Neural progenitor cell (in vitro differentiated cells): ENCODE results near the gene SPOCK1. TPM values are rescaled to one million over a fixed set of nuclear protein-coding genes. Genes with fewer than 3 reads are reported as not detected.

Source experiments
- DNase-seq: peaks from one replicate; pipeline ENCODE4 v3.0.0-alpha.2; 2016; ENCODE audit warnings: low spot score
- H2AFZ ChIP-seq: fragments of 200-600 bp; sonication (generic); replicated peaks from 2 replicates; pipeline ENCODE4 v1.6.1; 2016; ENCODE audit warnings: antibody characterized with exemption
- H3F3A ChIP-seq: fragments of 200-600 bp; sonication (generic); 2 replicates; pipeline ENCODE4 v1.6.1; 2016; ENCODE audit warnings: antibody characterized with exemption, low read depth
- H3K27ac ChIP-seq: fragments of 200-600 bp; sonication (generic); 2 replicates; pipeline ENCODE4 v1.5.1; 2016; ENCODE audit warnings: mild to moderate bottlenecking
- H3K27me3 ChIP-seq: fragments of 200-600 bp; sonication (generic); 2 replicates; pipeline ENCODE4 v1.6.1; 2016; ENCODE audit warnings: mild to moderate bottlenecking, moderate library complexity
- H3K36me3 ChIP-seq: fragments of 200-600 bp; sonication (generic); 2 replicates; pipeline ENCODE4 v1.5.1; 2016
- H3K4me1 ChIP-seq: fragments of 200-600 bp; sonication (generic); 2 replicates; pipeline ENCODE4 v1.6.1; 2016; ENCODE audit warnings: mixed run types
- H3K4me2 ChIP-seq: fragments of 200-600 bp; sonication (generic); 2 replicates; pipeline ENCODE4 v1.6.1; 2016
- H3K4me3 ChIP-seq: fragments of 200-600 bp; sonication (generic); 2 replicates; pipeline ENCODE4 v1.5.1; 2016
- H3K79me2 ChIP-seq: fragments of 200-600 bp; sonication (generic); 2 replicates; pipeline ENCODE4 v1.6.1; 2016; ENCODE audit warnings: low read depth
- H3K9ac ChIP-seq: fragments of 200-600 bp; sonication (generic); 2 replicates; pipeline ENCODE4 v1.6.1; 2016
- H3K9me3 ChIP-seq: fragments of 200-600 bp; sonication (generic); 2 replicates; pipeline ENCODE4 v1.5.1; 2016; ENCODE audit warnings: low read depth
- H4K20me1 ChIP-seq: fragments of 200-600 bp; sonication (generic); 2 replicates; pipeline ENCODE4 v1.6.1; 2016; ENCODE audit warnings: low read depth
- H3K27ac Mint-ChIP-seq: 3 replicates; pipeline ENCODE4 v1.8.0; 2021; ENCODE audit warnings: mixed read lengths
- H3K27me3 Mint-ChIP-seq: 2 replicates; pipeline ENCODE4 v1.8.0; 2022; ENCODE audit warnings: low read depth, mild to moderate bottlenecking, inconsistent platforms, moderate library complexity, mixed read lengths; ENCODE audit not compliant: insufficient read depth
- H3K36me3 Mint-ChIP-seq: 3 replicates; pipeline ENCODE4 v1.8.0; 2021; ENCODE audit warnings: mixed read lengths
- H3K4me1 Mint-ChIP-seq: 3 replicates; pipeline ENCODE4 v1.8.0; 2021; ENCODE audit warnings: mixed read lengths
- H3K4me3 Mint-ChIP-seq: 3 replicates; pipeline ENCODE4 v1.8.0; 2021; ENCODE audit warnings: mild to moderate bottlenecking, moderate library complexity, mixed read lengths
- H3K9me3 Mint-ChIP-seq: 3 replicates; pipeline ENCODE4 v1.8.0; 2020; ENCODE audit warnings: mixed read lengths
- CTCF ChIP-seq: fragments of 200-600 bp; sonication (generic); IDR thresholded peaks from 2 replicates; pipeline ENCODE4 v1.5.1; 2017; ENCODE audit warnings: antibody characterized with exemption, mild to moderate bottlenecking
- EZH2 ChIP-seq: fragments of 200-600 bp; sonication (generic); IDR thresholded peaks from 2 replicates; pipeline ENCODE4 v1.6.1; 2017; ENCODE audit warnings: antibody characterized with exemption, mild to moderate bottlenecking, moderate library complexity
- EZH2phosphoT487 ChIP-seq: fragments of 200-600 bp; sonication (generic); IDR thresholded peaks from 2 replicates; pipeline ENCODE4 v1.6.1; 2017; ENCODE audit warnings: antibody characterized with exemption
- total RNA-seq: library from RNA; depleted of rRNA; stranded (reverse); fragments of >200 nt; gene quantifications from 2 replicates; pipeline ENCODE4 v1.2.3, GENCODE V29; 2015; ENCODE audit warnings: low replicate concordance

The SPOCK1 gene
- total RNA-seq, 1 donor from 2014 or later: 6.9 TPM

- Histone ChIP-seq H3K9me3 (no peaks in the 10 kb centered on the region), H3K79me2 (no peaks in the 10 kb centered on the region), H3K4me2 (peak overlapping the region; percentile 51), H4K20me1 (no peaks in the 10 kb centered on the region), H3F3A (peaks cover 14% of the 10 kb centered on the region), H3K4me1 (peaks cover 21% of the 10 kb centered on the region), H3K4me3 (no peak overlapping the region), H3K9ac (no peak overlapping the region), H2AFZ (no peak overlapping the region), H3K36me3 (no peaks in the 10 kb centered on the region), H3K27ac (no peak overlapping the region), H3K27me3 (no peaks in the 10 kb centered on the region)
- H3K27me3 Mint-ChIP-seq: peaks cover 4% of the 10 kb centered on the region
- no peak for DNase-seq
- no peak overlapping the region for H3K27ac Mint-ChIP-seq
- H3K4me3 Mint-ChIP-seq: no peak overlapping the region
- no peaks in the 10 kb centered on the region for H3K9me3 Mint-ChIP-seq
- no peaks in the 10 kb centered on the region for H3K36me3 Mint-ChIP-seq
- peaks cover 30% of the 10 kb centered on the region for H3K4me1 Mint-ChIP-seq
- TF ChIP-seq EZH2 (no peak), CTCF (no peak), EZH2phosphoT487 (no peak)
These were observed 153.7 kb downstream of the SPOCK1 start for GRCh38 chr5:137345396-137345795.

GRCh38 chr5:137344723-137345322 lies 154.3 kb downstream of the SPOCK1 start:
- Mint-ChIP-seq H3K36me3 (no peaks in the 10 kb centered on the region), H3K27me3 (peaks cover 4% of the 10 kb centered on the region), H3K27ac (no peak overlapping the region), H3K9me3 (peaks cover 2% of the 10 kb centered on the region), H3K4me1 (peaks cover 30% of the 10 kb centered on the region), H3K4me3 (no peak overlapping the region)
- Histone ChIP-seq H3K4me2 (no peak overlapping the region), H3K27ac (no peak overlapping the region), H3K27me3 (no peaks in the 10 kb centered on the region), H2AFZ (no peak overlapping the region), H3K9ac (no peak overlapping the region), H3K36me3 (no peaks in the 10 kb centered on the region), H3K4me3 (no peak overlapping the region), H3F3A (peaks cover 14% of the 10 kb centered on the region), H3K79me2 (no peaks in the 10 kb centered on the region), H3K9me3 (no peaks in the 10 kb centered on the region), H4K20me1 (no peaks in the 10 kb centered on the region), H3K4me1 (peaks cover 21% of the 10 kb centered on the region)
- TF ChIP-seq EZH2 (no peak), EZH2phosphoT487 (no peak), CTCF (peak; percentile 80)
- DNase-seq: peak; percentile 64

GRCh38 chr5:137344021-137344420 lies 155.1 kb downstream of the SPOCK1 start:
- H3K27ac Mint-ChIP-seq: no peak overlapping the region

More at GRCh38 chr5:137344021-137344420, 155.1 kb downstream of the SPOCK1 start:
- no peaks in the 10 kb centered on the region for H3K27me3 ChIP-seq
- peaks cover 4% of the 10 kb centered on the region for H3K27me3 Mint-ChIP-seq
- H3K79me2 ChIP-seq: no peaks in the 10 kb centered on the region
- H3F3A ChIP-seq: peaks cover 14% of the 10 kb centered on the region
- peaks cover 30% of the 10 kb centered on the region for H3K4me1 Mint-ChIP-seq
- no peaks in the 10 kb centered on the region for H4K20me1 ChIP-seq
- no peak overlapping the region for H3K4me2 ChIP-seq
- H2AFZ ChIP-seq: no peak overlapping the region
- no peak overlapping the region for H3K4me3 ChIP-seq
- DNase-seq: no peak
- no peak overlapping the region for H3K27ac ChIP-seq
- TF ChIP-seq CTCF (no peak), EZH2 (no peak), EZH2phosphoT487 (no peak)
- peaks cover 2% of the 10 kb centered on the region for H3K9me3 Mint-ChIP-seq
- H3K36me3 Mint-ChIP-seq: no peaks in the 10 kb centered on the region
- H3K9ac ChIP-seq: no peak overlapping the region
- H3K9me3 ChIP-seq: no peaks in the 10 kb centered on the region
- H3K4me1 ChIP-seq: peaks cover 21% of the 10 kb centered on the region
- no peak overlapping the region for H3K4me3 Mint-ChIP-seq
- H3K36me3 ChIP-seq: no peaks in the 10 kb centered on the region
